SK-N-SH (cell line): ENCODE measurements around the gene ACP6. TPM values are rescaled to one million over a fixed set of nuclear protein-coding genes. Genes with fewer than 3 reads are reported as not detected.

Experiments used
- CTCF ChIA-PET: fragments of 300-600, 350-600 bp; formaldehyde crosslinking; extraction: SDS; loops from one replicate; lab custom pipeline; 2021; lab: Yijun Ruan, JAX
- POLR2A ChIA-PET: fragments of 350-600 bp; sonication (Branson Sonifier 250); formaldehyde crosslinking; extraction: SDS; loops from one replicate; lab custom pipeline; 2020; ENCODE audit warnings: antibody characterized with exemption, inconsistent platforms; lab: Yijun Ruan, JAX
- DNase-seq: peaks from one replicate; pipeline ENCODE4 v3.0.0; 2012
- H2AFZ ChIP-seq: fragments of 200-600 bp; sonication (generic); 2 replicates; pipeline ENCODE4 v1.8.1; 2016; ENCODE audit warnings: antibody characterized with exemption, mild to moderate bottlenecking, low read depth
- H3F3A ChIP-seq: fragments of 200-600 bp; sonication (generic); replicated peaks from 2 replicates; pipeline ENCODE3; 2016; ENCODE audit warnings: antibody characterized with exemption, mild to moderate bottlenecking; ENCODE audit not compliant: insufficient read depth
- H3K27ac ChIP-seq, 2 experiments: fragments of 200-500 bp in 1 of 2; fragments of 200-600 bp in 1 of 2; sonication (Bioruptor generic) in 1 of 2; sonication (generic), shearing (Covaris generic) in 1 of 2; 2 replicates each; pipeline versions ENCODE4 v1.5.1 to v1.6.1; 2014 to 2016; ENCODE audit warnings: low read depth in 2 of 2, inconsistent platforms in 1 of 2, low read length in 1 of 2, mild to moderate bottlenecking in 1 of 2, mixed read lengths in 1 of 2
- H3K27me3 ChIP-seq: fragments of 200-600 bp; sonication (generic), shearing (Covaris generic); 2 replicates; pipeline ENCODE4 v1.6.1; 2016; ENCODE audit warnings: mixed run types; ENCODE audit not compliant: insufficient read depth
- H3K36me3 ChIP-seq, 2 experiments: fragments of 200-500 bp in 1 of 2; fragments of 200-600 bp in 1 of 2; sonication (Bioruptor generic) in 1 of 2; sonication (generic) in 1 of 2; replicated peaks in 1 of 2; 2 replicates each; pipeline versions ENCODE3 to v1.5.1; 2014 to 2016; ENCODE audit warnings: low read length in 1 of 2, mild to moderate bottlenecking in 1 of 2; ENCODE audit not compliant: insufficient read depth in 2 of 2, control insufficient read depth in 1 of 2
- H3K4me1 ChIP-seq, 2 experiments: fragments of 200-500 bp in 1 of 2; fragments of 200-600 bp in 1 of 2; sonication (Bioruptor generic) in 1 of 2; sonication (generic), shearing (Covaris generic) in 1 of 2; 2 replicates each; pipeline versions ENCODE4 v1.5.1 to v1.6.1; 2014 to 2016; ENCODE audit warnings: low read depth in 1 of 2, low read length in 1 of 2, mixed run types in 1 of 2; ENCODE audit not compliant: insufficient read depth in 2 of 2, control insufficient read depth in 1 of 2
- H3K4me2 ChIP-seq: fragments of 200-600 bp; sonication (generic), shearing (Covaris generic); 2 replicates; pipeline ENCODE4 v1.6.1; 2017; ENCODE audit warnings: mixed run types
- H3K4me3 ChIP-seq, 2 experiments: fragments of 200-500 bp in 1 of 2; fragments of 200-600 bp in 1 of 2; sonication (Bioruptor generic) in 1 of 2; sonication (generic), shearing (Covaris generic) in 1 of 2; 2 replicates each; pipeline versions ENCODE4 v1.5.1 to v1.8.1; 2014 to 2016; ENCODE audit warnings: low read depth in 2 of 2, inconsistent platforms in 1 of 2, low read length in 1 of 2, mild to moderate bottlenecking in 1 of 2, mixed read lengths in 1 of 2, moderate library complexity in 1 of 2
- H3K79me2 ChIP-seq: fragments of 200-600 bp; sonication (generic); 2 replicates; pipeline ENCODE4 v1.8.1; 2017; ENCODE audit warnings: mild to moderate bottlenecking; ENCODE audit not compliant: insufficient read depth
- H3K9ac ChIP-seq: fragments of 200-600 bp; sonication (generic); 2 replicates; pipeline ENCODE4 v1.6.1; 2017; ENCODE audit warnings: mixed run types
- H3K9me2 ChIP-seq: fragments of 200-600 bp; sonication (generic); 2 replicates; pipeline ENCODE4 v1.6.1; 2017; ENCODE audit warnings: mixed run types
- H3K9me3 ChIP-seq: fragments of 200-600 bp; sonication (generic); 2 replicates; pipeline ENCODE4 v1.6.1; 2017; ENCODE audit warnings: mixed run types, mild to moderate bottlenecking, moderate library complexity
- H4K20me1 ChIP-seq: fragments of 200-600 bp; sonication (generic); 2 replicates; pipeline ENCODE4 v1.6.1; 2017; ENCODE audit warnings: mild to moderate bottlenecking, mixed run types; ENCODE audit not compliant: insufficient read depth
- CHD2 ChIP-seq: fragments of 150-350 bp; IDR thresholded peaks from 2 replicates; pipeline ENCODE4 v1.6.1; 2018; ENCODE audit warnings: low read length; ENCODE audit not compliant: partially characterized antibody
- EZH2phosphoT487 ChIP-seq: fragments of 200-600 bp; sonication (generic); IDR thresholded peaks from 2 replicates; pipeline ENCODE4 v1.6.1; 2017; ENCODE audit warnings: low read depth, mixed run types, mild to moderate bottlenecking, antibody characterized with exemption, moderate library complexity, borderline replicate concordance
- FOXJ3 ChIP-seq: sonication (generic); formaldehyde crosslinking; IDR thresholded peaks from 2 replicates; pipeline ENCODE4 v1.5.1; 2020; ENCODE audit warnings: mild to moderate bottlenecking, missing genetic modification reagents
- GATA2 ChIP-seq: sonication (generic); formaldehyde crosslinking; IDR thresholded peaks from 2 replicates; pipeline ENCODE4 v1.5.0; 2020; ENCODE audit warnings: mild to moderate bottlenecking, missing genetic modification reagents
- IRF3 ChIP-seq: fragments of 150-350 bp; IDR thresholded peaks from 2 replicates; pipeline ENCODE4 v1.6.1; 2016; ENCODE audit warnings: mild to moderate bottlenecking, low read depth, low read length
- RCOR1 ChIP-seq: fragments of 150-350 bp; IDR thresholded peaks from 2 replicates; pipeline ENCODE4 v1.6.1; 2017; ENCODE audit warnings: antibody characterized with exemption, low read length
- RXRA ChIP-seq: IDR thresholded peaks from 2 replicates; pipeline ENCODE4 v1.4.0; 2012; ENCODE audit warnings: low read depth, mild to moderate bottlenecking, borderline replicate concordance
- TEAD4 ChIP-seq: IDR thresholded peaks from 2 replicates; pipeline ENCODE4 v1.4.0; 2012; ENCODE audit warnings: mild to moderate bottlenecking, borderline replicate concordance; ENCODE audit not compliant: insufficient read depth
- YY1 ChIP-seq: IDR thresholded peaks from 2 replicates; pipeline ENCODE4 v1.4.0; 2012; ENCODE audit warnings: low read depth, mild to moderate bottlenecking
- ZBTB33 ChIP-seq: IDR thresholded peaks from 2 replicates; pipeline ENCODE4 v1.4.0; 2012; ENCODE audit warnings: low read depth, borderline replicate concordance
- WGBS: methylation state at CpG from one replicate; pipeline ENCODE4 v1.1.6; 2017; ENCODE audit warnings: low lambda C conversion rate; 5-methylcytosine and 5-hydroxymethylcytosine counted together
- polyA plus RNA-seq, 3 experiments: library from polyadenylated mRNA; depleted of rRNA; stranded (reverse); fragments of >200 nt; gene quantifications; 2 replicates each; pipeline ENCODE4 v1.2.3, GENCODE V29; 2012
- TF ChIP-seq, protein P1 (sequence below): IDR thresholded peaks from 2 replicates; pipeline ENCODE4 v1.6.1; 2012; ENCODE audit warnings: mild to moderate bottlenecking, low read depth, low read length, moderate library complexity
- TF ChIP-seq, protein P2 (sequence below): IDR thresholded peaks from 2 replicates; pipeline ENCODE4 v1.4.0; 2012; ENCODE audit warnings: low read depth

The ACP6 gene
- polyA plus RNA-seq, 1 of the 3 experiments (the other 2 are of a cell fraction): 10.9 TPM

GRCh38 chr1:147618771-147619170, 51.6 kb downstream of the ACP6 start:
- Histone ChIP-seq H2AFZ (no peak overlapping the region), H3K9ac (no peak overlapping the region), H3K4me2 (no peak overlapping the region), H3K9me2 (no peaks in the 10 kb centered on the region), H3K4me3 (no peak overlapping the region), H3K4me1 (peaks cover 0 to under 1% of the 10 kb centered on the region in 2 experiments; a peak in 2 of 4 replicates), H3K79me2 (no peaks in the 10 kb centered on the region), H3K27me3 (no peaks in the 10 kb centered on the region), H3K9me3 (no peaks in the 10 kb centered on the region), H3K27ac (no peak overlapping the region), H3K36me3 (peaks cover 41 to 95% of the 10 kb centered on the region in 2 experiments), H4K20me1 (no peaks in the 10 kb centered on the region), H3F3A (peaks cover 3% of the 10 kb centered on the region)
- CTCF ChIA-PET: interaction anchor here (0.7 to 4.2 kb wide), 3 partner anchors 8 to 145 kb away, joined by 3 to 12 read pairs (median 3); no protein-coding TSS in a partner anchor
- TF ChIP-seq RXRA (no peak), FOXJ3 (no peak), CHD2 (no peak), ZBTB33 (no peak), EZH2phosphoT487 (no peak), YY1 (no peak), TEAD4 (no peak), GATA2 (no peak), IRF3 (no peak), RCOR1 (no peak)
- TF ChIP-seq, protein P1, sequence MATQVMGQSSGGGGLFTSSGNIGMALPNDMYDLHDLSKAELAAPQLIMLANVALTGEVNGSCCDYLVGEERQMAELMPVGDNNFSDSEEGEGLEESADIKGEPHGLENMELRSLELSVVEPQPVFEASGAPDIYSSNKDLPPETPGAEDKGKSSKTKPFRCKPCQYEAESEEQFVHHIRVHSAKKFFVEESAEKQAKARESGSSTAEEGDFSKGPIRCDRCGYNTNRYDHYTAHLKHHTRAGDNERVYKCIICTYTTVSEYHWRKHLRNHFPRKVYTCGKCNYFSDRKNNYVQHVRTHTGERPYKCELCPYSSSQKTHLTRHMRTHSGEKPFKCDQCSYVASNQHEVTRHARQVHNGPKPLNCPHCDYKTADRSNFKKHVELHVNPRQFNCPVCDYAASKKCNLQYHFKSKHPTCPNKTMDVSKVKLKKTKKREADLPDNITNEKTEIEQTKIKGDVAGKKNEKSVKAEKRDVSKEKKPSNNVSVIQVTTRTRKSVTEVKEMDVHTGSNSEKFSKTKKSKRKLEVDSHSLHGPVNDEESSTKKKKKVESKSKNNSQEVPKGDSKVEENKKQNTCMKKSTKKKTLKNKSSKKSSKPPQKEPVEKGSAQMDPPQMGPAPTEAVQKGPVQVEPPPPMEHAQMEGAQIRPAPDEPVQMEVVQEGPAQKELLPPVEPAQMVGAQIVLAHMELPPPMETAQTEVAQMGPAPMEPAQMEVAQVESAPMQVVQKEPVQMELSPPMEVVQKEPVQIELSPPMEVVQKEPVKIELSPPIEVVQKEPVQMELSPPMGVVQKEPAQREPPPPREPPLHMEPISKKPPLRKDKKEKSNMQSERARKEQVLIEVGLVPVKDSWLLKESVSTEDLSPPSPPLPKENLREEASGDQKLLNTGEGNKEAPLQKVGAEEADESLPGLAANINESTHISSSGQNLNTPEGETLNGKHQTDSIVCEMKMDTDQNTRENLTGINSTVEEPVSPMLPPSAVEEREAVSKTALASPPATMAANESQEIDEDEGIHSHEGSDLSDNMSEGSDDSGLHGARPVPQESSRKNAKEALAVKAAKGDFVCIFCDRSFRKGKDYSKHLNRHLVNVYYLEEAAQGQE: no peak
- TF ChIP-seq, protein P2, sequence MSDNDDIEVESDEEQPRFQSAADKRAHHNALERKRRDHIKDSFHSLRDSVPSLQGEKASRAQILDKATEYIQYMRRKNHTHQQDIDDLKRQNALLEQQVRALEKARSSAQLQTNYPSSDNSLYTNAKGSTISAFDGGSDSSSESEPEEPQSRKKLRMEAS: no peak
- 99% methylated on average over 7 of the region's 8 CpGs for WGBS
- no peak for DNase-seq
- POLR2A ChIA-PET: no interaction called here
